Mononuclear cell (primary cell): ENCODE measurements around the gene CCDC73. TPM values are rescaled to one million over a fixed set of nuclear protein-coding genes. Genes with fewer than 3 reads are reported as not detected.
"Not testable (repeated sequence)": the region's sequence is repeated elsewhere in the genome, so short reads cannot be mapped to it uniquely, and the experiment has no call there.

Source experiments
- H3K27me3 ChIP-seq: 2 replicates; pipeline ENCODE4 v1.6.0; 2011; ENCODE audit warnings: low read length, control low read depth; ENCODE audit not compliant: insufficient read depth
- H3K4me1 ChIP-seq: 2 replicates; pipeline ENCODE4 v1.5.1; 2011; ENCODE audit warnings: mild to moderate bottlenecking, low read length, control low read depth; ENCODE audit not compliant: insufficient read depth
- H3K4me3 ChIP-seq: 2 replicates; pipeline ENCODE4 v1.5.1; 2011; ENCODE audit warnings: mild to moderate bottlenecking, low read length, moderate library complexity
- H3K9me3 ChIP-seq: 2 replicates; pipeline ENCODE4 v1.5.1; 2011; ENCODE audit warnings: low read depth, mild to moderate bottlenecking, control low read depth, low read length
- total RNA-seq: library from RNA; depleted of rRNA; stranded (reverse); fragments of >200 nt; gene quantifications from one replicate; pipeline ENCODE4 v1.2.3, GENCODE V29; 2012

Gene CCDC73
- not detected for total RNA-seq

DNA sequence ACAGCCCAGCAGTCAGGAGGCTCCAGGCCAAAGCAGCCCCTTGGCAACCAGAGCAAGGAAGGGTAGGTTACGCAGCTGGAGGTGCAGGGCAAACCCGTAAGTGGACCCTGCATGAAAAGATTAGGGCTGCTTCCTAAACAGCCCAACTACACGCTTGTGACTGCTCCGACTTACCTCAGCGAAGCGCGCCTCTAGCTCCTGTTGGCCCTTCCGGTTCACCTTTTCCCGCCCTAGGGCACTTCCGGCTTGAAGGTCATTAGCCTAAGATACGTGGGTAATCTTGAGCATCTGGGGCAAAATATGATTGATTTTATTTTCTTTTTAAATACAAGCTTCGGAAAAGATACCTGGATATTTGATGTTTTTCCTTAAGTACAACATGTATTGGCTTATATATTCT is at the start of gene CCDC73:
CCDC73 (minus strand) TSS at position 224 of the 400 bp plus-strand sequence. CDS start 34,419 bp downstream, outside the sequence.
- no peak within 1 kb of the TSS for H3K4me3 ChIP-seq
- no peaks in the 10 kb centered on the region for H3K9me3 ChIP-seq
- H3K4me1 ChIP-seq: peaks cover 7% of the 10 kb centered on the region
- no peaks in the 10 kb centered on the region for H3K27me3 ChIP-seq

- Histone ChIP-seq H3K4me1 (peaks cover 21% of the 10 kb centered on the region), H3K9me3 (no peaks in the 10 kb centered on the region), H3K27me3 (no peaks in the 10 kb centered on the region), H3K4me3 (no peak overlapping the region)
Measured at GRCh38 chr11:32843544-32843943, 49.1 kb upstream of the CCDC73 start.

DNA sequence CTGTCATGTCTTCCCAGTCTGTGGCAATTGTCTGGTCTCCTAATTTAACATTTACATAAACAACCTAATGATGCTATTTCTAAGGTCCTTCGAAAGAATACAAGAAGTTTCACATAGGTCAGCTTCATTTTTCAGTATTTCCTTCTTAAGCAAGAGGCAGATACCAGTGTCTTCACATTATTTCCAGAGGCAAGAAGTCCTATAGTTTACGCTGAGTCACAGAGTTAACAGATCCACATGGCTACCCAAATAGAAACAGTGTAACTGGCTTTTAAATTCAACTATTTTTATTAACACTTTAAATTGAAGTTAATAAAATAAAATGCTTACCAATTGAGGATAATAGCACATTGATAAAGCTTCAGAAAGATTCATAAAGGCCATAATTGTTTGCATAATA is 46.1 kb upstream of the CCDC73 start:
- peaks cover 4% of the 10 kb centered on the region for H3K4me1 ChIP-seq
- H3K9me3 ChIP-seq: no peaks in the 10 kb centered on the region
- no peaks in the 10 kb centered on the region for H3K27me3 ChIP-seq
- H3K4me3 ChIP-seq: no peak overlapping the region

DNA sequence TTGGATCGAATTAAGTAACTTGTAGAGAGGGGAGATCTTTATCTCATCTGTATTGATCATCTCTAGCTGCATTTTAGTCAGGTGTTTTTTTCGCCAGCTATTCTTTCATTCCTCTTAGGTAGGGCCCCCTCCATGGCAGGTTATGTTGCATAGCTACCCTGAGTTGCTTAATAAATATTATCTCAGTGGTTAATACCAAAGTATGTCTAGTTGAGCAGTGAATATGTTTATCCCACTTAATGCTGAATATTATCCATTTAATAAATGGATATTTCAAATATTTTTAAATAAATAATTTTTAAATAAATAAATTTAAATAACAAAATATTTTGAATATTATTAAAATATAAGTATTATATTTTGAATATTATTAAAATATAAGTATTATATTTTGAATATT is 44.8 kb upstream of the CCDC73 start:
- Histone ChIP-seq H3K9me3 (no peaks in the 10 kb centered on the region), H3K4me3 (no peak overlapping the region), H3K4me1 (peaks cover 4% of the 10 kb centered on the region), H3K27me3 (no peaks in the 10 kb centered on the region)

DNA sequence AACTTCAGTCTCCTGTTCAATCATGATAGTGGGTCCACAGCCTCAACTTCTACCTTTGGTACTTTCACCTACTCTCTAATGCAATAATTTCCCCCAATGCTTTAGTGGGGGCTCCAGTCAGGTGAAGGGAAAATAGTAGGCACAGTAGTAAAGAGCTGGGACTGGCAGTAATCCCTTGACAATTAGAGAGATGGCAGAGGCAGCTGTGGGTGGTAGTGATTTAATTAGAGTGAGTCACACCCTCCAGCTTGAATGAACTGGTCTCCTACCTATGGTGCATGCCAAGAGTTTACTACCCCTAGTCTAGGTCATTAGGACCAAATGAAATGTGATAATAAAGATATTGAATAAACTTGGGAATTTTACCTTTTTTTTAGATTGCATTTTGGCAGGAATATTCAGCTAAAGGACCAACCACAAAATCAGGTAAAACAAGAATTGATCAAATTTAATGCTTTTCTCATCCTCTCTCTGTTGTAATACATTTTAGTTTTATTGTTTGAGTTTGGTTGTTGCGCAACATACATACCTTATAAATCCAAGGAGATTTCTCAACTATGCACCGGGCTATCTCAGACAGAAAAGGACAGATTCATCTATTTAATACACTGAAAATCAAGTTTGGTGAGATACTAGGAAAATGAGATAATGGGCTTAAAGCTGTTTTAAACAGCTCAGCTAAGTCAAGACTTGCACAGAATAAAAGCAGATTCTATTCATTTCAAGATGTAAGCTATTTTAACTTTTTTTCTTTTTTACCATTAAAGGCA is 44.2 kb upstream of the CCDC73 start:
- Histone ChIP-seq H3K9me3 (no peaks in the 10 kb centered on the region), H3K4me3 (no peak overlapping the region), H3K27me3 (no peaks in the 10 kb centered on the region), H3K4me1 (no peaks in the 10 kb centered on the region)

- no peaks in the 10 kb centered on the region for H3K4me1 ChIP-seq
- no peak overlapping the region for H3K4me3 ChIP-seq
- H3K9me3 ChIP-seq: no peaks in the 10 kb centered on the region
- H3K27me3 ChIP-seq: no peaks in the 10 kb centered on the region
Measured at GRCh38 chr11:32836946-32837345, 42.5 kb upstream of the CCDC73 start.

DNA sequence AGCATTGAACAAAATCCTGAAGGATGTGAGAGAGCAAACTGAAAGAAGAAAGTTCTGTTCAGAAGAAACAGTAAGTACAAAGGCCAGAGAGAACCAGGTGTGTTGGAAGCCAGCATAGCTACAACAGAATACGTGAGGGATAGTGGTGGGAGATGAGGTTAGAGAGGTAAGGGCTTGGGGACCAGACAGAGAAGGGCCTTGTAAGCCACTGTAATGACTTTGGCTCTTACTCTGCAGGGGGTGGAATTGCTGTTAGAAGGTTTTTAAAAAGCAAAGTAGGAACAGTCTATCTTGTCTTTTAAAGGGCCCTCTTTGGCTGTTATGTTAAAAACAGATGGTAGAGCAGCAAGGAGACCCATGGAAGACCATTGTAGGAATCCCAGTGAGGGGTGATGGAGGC is 39.5 kb upstream of the CCDC73 start:
- Histone ChIP-seq H3K4me1 (peaks cover 18% of the 10 kb centered on the region), H3K27me3 (peaks cover 5% of the 10 kb centered on the region), H3K4me3 (no peak overlapping the region), H3K9me3 (no peaks in the 10 kb centered on the region)

- peaks cover 20% of the 10 kb centered on the region for H3K4me1 ChIP-seq
- no peak overlapping the region for H3K4me3 ChIP-seq
- peaks cover 7% of the 10 kb centered on the region for H3K27me3 ChIP-seq
- no peaks in the 10 kb centered on the region for H3K9me3 ChIP-seq
Measured at GRCh38 chr11:32831221-32831620, 36.8 kb upstream of the CCDC73 start.

DNA sequence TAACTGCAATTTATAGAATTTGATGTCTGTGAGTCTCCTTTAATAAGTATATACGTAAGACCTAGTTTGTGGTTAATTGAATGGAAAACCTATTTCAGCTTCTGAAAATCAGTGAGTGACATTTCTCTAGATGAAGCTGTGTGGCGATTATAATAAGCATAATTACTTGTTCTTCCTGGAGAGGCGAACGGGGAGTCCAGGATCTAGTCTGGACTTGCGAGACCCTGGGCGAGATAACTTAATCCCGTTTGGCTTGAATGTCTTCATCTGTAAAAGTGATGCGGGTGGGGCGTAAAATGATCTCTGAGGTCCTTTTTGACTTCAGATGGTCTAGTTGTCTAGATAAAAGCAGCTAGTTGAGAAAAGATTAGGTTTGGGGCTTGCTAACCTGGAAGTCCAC is 36.3 kb upstream of the CCDC73 start:
- H3K4me3 ChIP-seq: peak overlapping the region; percentile 61
- H3K4me1 ChIP-seq: peaks cover 20% of the 10 kb centered on the region
- H3K27me3 ChIP-seq: peaks cover 7% of the 10 kb centered on the region
- no peaks in the 10 kb centered on the region for H3K9me3 ChIP-seq

GRCh38 chr11:32830413-32830738 is 35.9 kb upstream of the CCDC73 start:
- H3K27me3 ChIP-seq: peaks cover 7% of the 10 kb centered on the region
- H3K4me3 ChIP-seq: peak overlapping the region; percentile 61
- no peaks in the 10 kb centered on the region for H3K9me3 ChIP-seq
- H3K4me1 ChIP-seq: peaks cover 20% of the 10 kb centered on the region

GRCh38 chr11:32829680-32830412 is 35.4 kb upstream of the CCDC73 start, which contains the start of gene PRRG4:
PRRG4 (plus strand) TSS chr11:32829927; CDS start chr11:32830530, 603 bp downstream.
- H3K27me3 ChIP-seq: peaks cover 7% of the 10 kb centered on the region
- no peaks in the 10 kb centered on the region for H3K9me3 ChIP-seq
- H3K4me1 ChIP-seq: peaks cover 20% of the 10 kb centered on the region
- H3K4me3 ChIP-seq: peak within 1 kb of the TSS; percentile 61

GRCh38 chr11:32829157-32829679 is 34.8 kb upstream of the CCDC73 start:
- Histone ChIP-seq H3K9me3 (no peaks in the 10 kb centered on the region), H3K27me3 (peaks cover 7% of the 10 kb centered on the region), H3K4me1 (peaks cover 20% of the 10 kb centered on the region), H3K4me3 (peak overlapping the region; percentile 61)

- Histone ChIP-seq H3K4me1 (peaks cover 33% of the 10 kb centered on the region), H3K9me3 (no peaks in the 10 kb centered on the region), H3K27me3 (peaks cover 7% of the 10 kb centered on the region), H3K4me3 (no peak overlapping the region)
Measured at GRCh38 chr11:32827276-32827675, 32.8 kb upstream of the CCDC73 start.

- peaks cover 39% of the 10 kb centered on the region for H3K4me1 ChIP-seq
- peaks cover 7% of the 10 kb centered on the region for H3K27me3 ChIP-seq
- no peaks in the 10 kb centered on the region for H3K9me3 ChIP-seq
- no peak overlapping the region for H3K4me3 ChIP-seq
Measured at GRCh38 chr11:32826113-32826512, 31.7 kb upstream of the CCDC73 start.

- peaks cover 20% of the 10 kb centered on the region for H3K4me1 ChIP-seq
- not testable (repeated sequence) for H3K4me3 ChIP-seq, H3K9me3 ChIP-seq, H3K27me3 ChIP-seq
Measured at GRCh38 chr11:32823617-32824016, 29.2 kb upstream of the CCDC73 start.
